ENCODE measurements around the gene SLIT1.

SLIT1 gene

GRCh38 chr10:97010695-97011206 is 175.0 kb downstream of the SLIT1 start:
- Histone ChIP-seq H3K27me3 (ENCODE audit: insufficient read depth, low read length) (no peaks in the 10 kb centered on the region), H3K27ac (ENCODE audit: low read depth, low read length) (no peak overlapping the region), H3K4me3 (ENCODE audit: low read depth, low read length) (no peak overlapping the region), H3K79me2 (ENCODE audit: control insufficient read depth, insufficient read depth, low read length, unreplicated experiment) (no peaks in the 10 kb centered on the region), H2AFZ (ENCODE audit: low read length, unreplicated experiment) (no peak overlapping the region), H3K4me1 (ENCODE audit: control insufficient read depth, insufficient read depth, low read length, unreplicated experiment) (no peaks in the 10 kb centered on the region), H3K36me3 (ENCODE audit: insufficient read depth, low read length) (no peaks in the 10 kb centered on the region)

- Histone ChIP-seq H3K27me3 (ENCODE audit: insufficient read depth, low read length) (no peaks in the 10 kb centered on the region), H3K4me1 (ENCODE audit: control insufficient read depth, insufficient read depth, low read length, unreplicated experiment) (no peaks in the 10 kb centered on the region), H2AFZ (ENCODE audit: low read length, unreplicated experiment) (no peak overlapping the region), H3K4me3 (ENCODE audit: low read depth, low read length) (no peak overlapping the region), H3K27ac (ENCODE audit: low read depth, low read length) (no peak overlapping the region), H3K79me2 (ENCODE audit: control insufficient read depth, insufficient read depth, low read length, unreplicated experiment) (no peaks in the 10 kb centered on the region), H3K36me3 (ENCODE audit: insufficient read depth, low read length) (no peaks in the 10 kb centered on the region)
Measured at GRCh38 chr10:97007417-97007816, 178.3 kb downstream of the SLIT1 start.

GRCh38 chr10:97006364-97006763 is 179.4 kb downstream of the SLIT1 start:
- no peaks in the 10 kb centered on the region for H3K27me3 ChIP-seq (ENCODE audit: insufficient read depth, low read length)
- no peak overlapping the region for H3K27ac ChIP-seq (ENCODE audit: low read depth, low read length)
- H3K4me1 ChIP-seq (ENCODE audit: control insufficient read depth, insufficient read depth, low read length, unreplicated experiment), result no peaks in the 10 kb centered on the region
- H2AFZ ChIP-seq (ENCODE audit: low read length, unreplicated experiment), result no peak overlapping the region
- no peaks in the 10 kb centered on the region for H3K79me2 ChIP-seq (ENCODE audit: control insufficient read depth, insufficient read depth, low read length, unreplicated experiment)
- no peak overlapping the region for H3K4me3 ChIP-seq (ENCODE audit: low read depth, low read length)
- H3K36me3 ChIP-seq (ENCODE audit: insufficient read depth, low read length), result no peaks in the 10 kb centered on the region

- Histone ChIP-seq H3K4me3 (ENCODE audit: low read depth, low read length) (no peak overlapping the region), H3K27ac (ENCODE audit: low read depth, low read length) (no peak overlapping the region), H2AFZ (ENCODE audit: low read length, unreplicated experiment) (no peak overlapping the region), H3K4me1 (ENCODE audit: control insufficient read depth, insufficient read depth, low read length, unreplicated experiment) (no peaks in the 10 kb centered on the region), H3K27me3 (ENCODE audit: insufficient read depth, low read length) (no peaks in the 10 kb centered on the region), H3K79me2 (ENCODE audit: control insufficient read depth, insufficient read depth, low read length, unreplicated experiment) (no peaks in the 10 kb centered on the region), H3K36me3 (ENCODE audit: insufficient read depth, low read length) (no peaks in the 10 kb centered on the region)
Measured at GRCh38 chr10:97005349-97005748, 180.4 kb downstream of the SLIT1 start.

GRCh38 chr10:97004591-97004990 is 181.2 kb downstream of the SLIT1 start:
- Histone ChIP-seq H3K79me2 (ENCODE audit: control insufficient read depth, insufficient read depth, low read length, unreplicated experiment) (no peaks in the 10 kb centered on the region), H3K27me3 (ENCODE audit: insufficient read depth, low read length) (no peaks in the 10 kb centered on the region), H3K4me3 (ENCODE audit: low read depth, low read length) (no peak overlapping the region)

GRCh38 chr10:97003804-97004201 is 182.0 kb downstream of the SLIT1 start:
- Histone ChIP-seq H3K4me3 (ENCODE audit: low read depth, low read length) (no peak overlapping the region), H2AFZ (ENCODE audit: low read length, unreplicated experiment) (no peak overlapping the region), H3K27ac (ENCODE audit: low read depth, low read length) (no peak overlapping the region), H3K79me2 (ENCODE audit: control insufficient read depth, insufficient read depth, low read length, unreplicated experiment) (no peaks in the 10 kb centered on the region), H3K27me3 (ENCODE audit: insufficient read depth, low read length) (no peaks in the 10 kb centered on the region), H3K36me3 (ENCODE audit: insufficient read depth, low read length) (no peaks in the 10 kb centered on the region), H3K4me1 (ENCODE audit: control insufficient read depth, insufficient read depth, low read length, unreplicated experiment) (no peaks in the 10 kb centered on the region)

More at GRCh38 chr10:97004591-97004990, 181.2 kb downstream of the SLIT1 start:
- no peak overlapping the region for H2AFZ ChIP-seq (ENCODE audit: low read length, unreplicated experiment)
- no peak overlapping the region for H3K27ac ChIP-seq (ENCODE audit: low read depth, low read length)
- H3K36me3 ChIP-seq (ENCODE audit: insufficient read depth, low read length), result no peaks in the 10 kb centered on the region
- H3K4me1 ChIP-seq (ENCODE audit: control insufficient read depth, insufficient read depth, low read length, unreplicated experiment), result no peaks in the 10 kb centered on the region

- Histone ChIP-seq H3K36me3 (ENCODE audit: insufficient read depth, low read length) (no peaks in the 10 kb centered on the region), H3K27ac (ENCODE audit: low read depth, low read length) (no peak overlapping the region), H3K27me3 (ENCODE audit: insufficient read depth, low read length) (no peaks in the 10 kb centered on the region), H3K4me3 (ENCODE audit: low read depth, low read length) (no peak overlapping the region), H2AFZ (ENCODE audit: low read length, unreplicated experiment) (no peak overlapping the region), H3K79me2 (ENCODE audit: control insufficient read depth, insufficient read depth, low read length, unreplicated experiment) (no peaks in the 10 kb centered on the region), H3K4me1 (ENCODE audit: control insufficient read depth, insufficient read depth, low read length, unreplicated experiment) (no peaks in the 10 kb centered on the region)
Measured at GRCh38 chr10:97003151-97003803, 182.5 kb downstream of the SLIT1 start.

- no peaks in the 10 kb centered on the region for H3K4me1 ChIP-seq (ENCODE audit: control insufficient read depth, insufficient read depth, low read length, unreplicated experiment)
- no peak overlapping the region for H3K4me3 ChIP-seq (ENCODE audit: low read depth, low read length)
Measured at GRCh38 chr10:97002670-97003069, 183.1 kb downstream of the SLIT1 start.

GRCh38 chr10:97001183-97001991 is 184.4 kb downstream of the SLIT1 start:
- H3K36me3 ChIP-seq (ENCODE audit: insufficient read depth, low read length), result no peaks in the 10 kb centered on the region
- H3K4me1 ChIP-seq (ENCODE audit: control insufficient read depth, insufficient read depth, low read length, unreplicated experiment), result no peaks in the 10 kb centered on the region
- no peaks in the 10 kb centered on the region for H3K79me2 ChIP-seq (ENCODE audit: control insufficient read depth, insufficient read depth, low read length, unreplicated experiment)
- H3K4me3 ChIP-seq (ENCODE audit: low read depth, low read length), result no peak overlapping the region
- H2AFZ ChIP-seq (ENCODE audit: low read length, unreplicated experiment), result no peak overlapping the region
- no peak overlapping the region for H3K27ac ChIP-seq (ENCODE audit: low read depth, low read length)
- H3K27me3 ChIP-seq (ENCODE audit: insufficient read depth, low read length), result no peaks in the 10 kb centered on the region

More at GRCh38 chr10:97002670-97003069, 183.1 kb downstream of the SLIT1 start:
- Histone ChIP-seq H2AFZ (ENCODE audit: low read length, unreplicated experiment) (no peak overlapping the region), H3K36me3 (ENCODE audit: insufficient read depth, low read length) (no peaks in the 10 kb centered on the region), H3K27me3 (ENCODE audit: insufficient read depth, low read length) (no peaks in the 10 kb centered on the region), H3K79me2 (ENCODE audit: control insufficient read depth, insufficient read depth, low read length, unreplicated experiment) (no peaks in the 10 kb centered on the region), H3K27ac (ENCODE audit: low read depth, low read length) (no peak overlapping the region)

- H3K36me3 ChIP-seq (ENCODE audit: insufficient read depth, low read length), result no peaks in the 10 kb centered on the region
- no peak overlapping the region for H3K4me3 ChIP-seq (ENCODE audit: low read depth, low read length)
- no peaks in the 10 kb centered on the region for H3K79me2 ChIP-seq (ENCODE audit: control insufficient read depth, insufficient read depth, low read length, unreplicated experiment)
- no peaks in the 10 kb centered on the region for H3K4me1 ChIP-seq (ENCODE audit: control insufficient read depth, insufficient read depth, low read length, unreplicated experiment)
- H3K27ac ChIP-seq (ENCODE audit: low read depth, low read length), result no peak overlapping the region
- H2AFZ ChIP-seq (ENCODE audit: low read length, unreplicated experiment), result no peak overlapping the region
- no peaks in the 10 kb centered on the region for H3K27me3 ChIP-seq (ENCODE audit: insufficient read depth, low read length)
Measured at GRCh38 chr10:97000487-97001182, 185.1 kb downstream of the SLIT1 start.

All from ACC112 (cell line).